DMS153 treated with DMSO at 0.1 percent for 48 hours (cell line): ENCODE data around the gene RNPEPL1.
"Not testable (repeated sequence)": the region's sequence is repeated elsewhere in the genome, so short reads cannot be mapped to it uniquely, and the experiment has no call there.

Source experiments
- DNase-seq: peaks from one replicate; lab custom pipeline; 2025; ENCODE audit not compliant: unreplicated experiment; lab: John Stamatoyannopoulos, UW

Gene RNPEPL1

DNA sequence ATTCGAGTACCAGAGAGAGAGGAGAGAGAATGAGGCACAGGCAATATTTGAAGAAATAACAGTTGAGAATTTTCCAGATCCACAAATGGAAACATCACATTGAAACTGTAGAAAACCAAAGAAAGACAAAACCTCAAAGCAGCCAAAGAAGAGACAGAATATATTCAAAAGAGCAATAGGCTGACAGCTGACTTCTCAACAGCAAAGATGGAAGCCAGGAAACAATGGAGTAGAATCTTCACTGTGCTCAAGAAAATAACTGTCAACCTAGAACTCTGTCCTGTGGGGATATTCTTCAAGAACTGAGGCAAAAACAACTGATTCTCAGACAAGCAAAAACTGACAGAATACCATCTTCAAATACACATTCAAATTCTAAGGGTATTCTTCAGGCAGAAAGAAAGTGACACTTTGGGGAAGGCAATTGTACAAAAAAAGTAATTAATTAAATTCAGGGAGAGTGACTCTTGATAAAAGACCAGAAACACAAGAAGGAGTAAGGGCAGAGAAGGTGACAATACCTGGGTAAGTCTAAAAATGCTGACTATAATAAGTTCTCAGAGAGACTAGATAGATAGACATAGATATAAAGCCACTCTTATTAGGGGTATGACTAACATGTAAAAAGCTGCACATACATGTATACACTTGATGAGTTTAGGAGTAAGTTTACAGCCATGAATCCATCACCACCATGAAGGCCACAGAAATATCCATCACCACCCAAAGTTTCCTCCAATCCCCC is 36.1 kb upstream of the RNPEPL1 start:
- DNase-seq: no peak

DNA sequence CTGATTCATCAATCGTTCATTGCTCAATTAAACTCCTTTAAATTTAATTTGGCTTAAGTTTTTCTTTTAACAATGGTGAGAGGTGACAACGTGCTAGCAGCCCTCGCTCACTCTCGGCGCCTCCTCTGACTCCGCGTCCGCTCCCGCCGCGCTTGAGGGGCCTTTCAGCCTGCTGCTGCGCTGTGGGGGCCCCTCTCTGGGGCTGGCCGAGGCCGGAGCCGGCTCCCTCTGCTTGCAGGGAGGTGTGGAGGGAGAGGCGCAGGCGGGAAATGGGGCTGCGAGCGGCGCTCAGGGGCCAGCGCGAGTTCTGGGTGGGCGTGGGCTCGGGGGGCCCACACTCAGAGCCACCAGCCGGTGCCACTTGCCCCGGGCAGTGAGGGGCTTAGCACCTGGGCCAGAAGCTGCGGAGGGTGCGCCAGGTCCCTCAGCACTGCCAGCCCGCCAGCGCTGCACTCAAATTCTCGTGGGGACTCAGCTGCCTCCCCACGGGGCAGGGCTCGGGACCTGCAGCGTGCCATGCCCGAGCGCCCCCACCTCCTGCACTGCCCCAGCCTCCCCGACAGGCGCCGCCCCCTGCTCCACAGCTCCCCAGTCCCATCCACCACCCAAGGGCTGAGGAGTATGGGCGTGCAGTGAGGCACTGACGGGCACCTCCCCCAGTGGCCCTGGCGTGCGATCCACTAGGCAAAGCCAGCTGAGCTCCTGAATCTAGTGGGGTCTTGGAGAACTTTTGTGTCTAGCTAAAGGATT is 30.1 kb upstream of the RNPEPL1 start:
- no peak for DNase-seq

DNA sequence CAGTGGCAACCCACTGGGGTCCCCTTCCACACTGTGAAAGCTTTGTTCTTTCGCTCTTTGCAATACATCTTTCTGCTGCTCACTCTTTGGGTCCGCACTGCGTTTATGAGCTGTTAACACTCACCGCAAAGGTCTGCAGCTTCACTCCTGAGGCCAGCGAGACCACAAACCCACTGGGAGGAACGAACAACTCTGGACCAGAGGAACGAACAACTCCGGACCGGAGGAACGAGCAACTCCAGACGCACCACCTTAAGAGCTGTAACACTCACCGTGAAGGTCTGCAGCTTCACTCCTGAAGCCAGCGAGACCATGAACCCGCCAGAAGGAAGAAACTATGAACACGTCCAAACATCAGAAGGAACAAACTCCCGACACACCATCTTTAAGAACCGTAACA is 29.2 kb upstream of the RNPEPL1 start:
- DNase-seq: not testable (repeated sequence)

DNA sequence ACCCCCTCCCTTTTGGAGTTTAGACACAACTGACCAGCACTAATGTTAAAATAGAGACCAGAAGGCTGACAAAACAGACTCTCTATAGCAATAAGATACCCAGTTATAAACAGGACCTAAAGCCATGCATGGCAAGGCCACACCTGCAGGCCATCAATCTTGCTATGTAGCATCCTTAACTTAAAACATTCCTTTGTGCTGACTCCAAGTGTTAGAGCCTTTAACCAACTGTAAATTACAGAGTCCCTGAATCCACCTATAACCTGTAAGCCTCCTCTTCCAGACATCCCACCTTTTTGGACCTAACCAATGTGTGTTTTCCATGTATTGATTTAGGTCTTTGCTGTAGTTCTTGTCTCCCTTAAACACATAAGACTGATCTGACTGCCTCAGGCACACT is 28.4 kb upstream of the RNPEPL1 start:
- DNase-seq: no peak

DNA sequence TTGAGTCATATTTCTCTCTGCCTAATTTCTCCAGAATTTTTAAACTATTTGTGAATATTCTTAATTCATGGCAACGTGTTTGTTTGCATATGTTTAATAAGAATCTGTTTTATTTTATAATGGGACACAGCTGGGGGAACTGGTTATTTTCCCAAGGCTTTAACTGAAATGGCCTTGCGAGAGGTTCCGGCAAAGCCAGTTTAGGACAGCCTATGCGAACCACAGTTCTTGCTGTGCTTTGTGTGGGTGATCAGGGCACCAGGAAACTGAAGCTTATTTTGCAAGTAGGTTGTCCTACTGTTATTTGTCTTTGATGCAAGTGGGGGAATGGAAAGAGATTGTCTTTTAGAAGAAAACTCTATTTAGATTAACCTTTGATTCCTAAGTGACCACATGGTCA is 17.0 kb upstream of the RNPEPL1 start:
- no peak for DNase-seq

DNA sequence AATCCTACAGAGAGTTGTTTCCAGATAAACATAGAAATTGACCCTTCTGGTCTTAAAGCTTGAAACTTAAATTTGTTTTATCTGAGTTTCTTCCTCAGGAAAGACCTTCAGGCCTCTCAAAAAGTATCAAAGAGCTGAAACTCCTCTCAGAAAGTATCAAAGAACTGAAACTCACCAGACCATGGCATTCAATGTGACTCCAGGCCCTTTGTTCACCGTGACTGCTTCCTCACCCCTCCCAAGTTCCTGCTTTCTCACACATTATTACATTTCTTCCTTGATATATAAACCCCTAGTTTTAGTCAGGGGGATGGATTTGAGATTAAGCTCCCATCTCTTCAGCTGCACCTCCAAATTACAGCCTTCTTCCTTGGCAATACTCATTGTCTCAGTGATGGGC is 16.5 kb upstream of the RNPEPL1 start:
- DNase-seq: no peak

DNA sequence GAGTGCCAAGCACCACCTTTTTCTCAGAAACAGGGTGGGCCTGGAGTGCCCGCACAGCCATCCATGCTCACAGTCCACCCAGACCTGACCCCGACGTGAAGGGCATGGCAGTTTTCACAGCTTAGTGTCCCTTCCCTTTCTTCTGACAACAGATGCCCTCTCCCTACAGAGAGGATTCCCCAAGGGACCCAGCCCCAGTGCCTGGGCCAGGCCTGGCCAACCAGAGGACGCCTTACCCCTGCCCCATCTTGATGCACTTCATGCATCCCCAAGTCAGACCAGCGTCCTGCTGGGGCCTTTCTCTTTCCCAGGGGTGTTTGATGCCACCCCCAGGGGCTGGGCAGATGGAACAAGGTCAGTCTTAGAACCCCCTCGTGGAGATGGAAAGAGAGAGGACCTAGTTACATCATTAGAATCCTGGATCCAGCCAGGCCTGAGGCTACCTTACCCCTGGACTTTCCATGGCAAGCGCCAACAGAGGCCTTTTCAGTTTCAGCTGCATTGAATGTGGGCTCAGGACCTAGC is 14.3 kb upstream of the RNPEPL1 start:
- DNase-seq: no peak

DNA sequence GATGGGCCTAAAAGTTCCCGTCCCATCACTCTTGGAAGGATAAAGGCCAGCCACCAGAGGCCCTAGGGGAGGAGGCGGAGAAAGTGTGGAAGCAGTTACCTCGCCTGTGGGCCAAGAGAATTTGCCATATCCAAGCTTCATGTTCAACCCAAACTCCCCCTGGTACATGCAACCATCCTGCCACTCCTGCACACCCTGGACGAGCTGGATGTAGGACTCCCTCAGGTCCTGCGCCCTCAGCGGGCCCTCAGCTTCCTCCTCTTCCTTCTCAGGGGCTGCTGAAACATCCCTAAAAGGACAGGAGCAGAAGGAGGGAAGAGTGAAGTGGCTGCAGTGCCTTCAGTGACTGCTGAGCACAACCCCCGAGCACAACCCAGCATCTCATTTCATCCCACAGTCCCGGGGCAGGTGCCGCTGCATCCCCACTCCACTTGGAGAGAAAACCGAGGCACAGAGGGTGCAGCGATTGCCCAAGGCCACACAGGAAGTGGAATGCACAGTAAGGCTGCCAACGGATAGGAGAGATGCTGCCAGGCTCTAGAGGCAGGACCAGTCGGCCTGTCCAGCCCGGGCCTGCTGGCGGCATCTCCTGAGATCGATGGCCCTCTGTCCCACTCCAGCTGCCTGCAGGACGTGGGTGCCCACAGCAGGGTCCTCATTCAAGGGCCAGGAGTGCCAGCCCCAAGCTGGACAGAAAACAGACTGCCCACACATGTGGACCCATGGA is 13.4 kb upstream of the RNPEPL1 start:
- no peak for DNase-seq

DNA sequence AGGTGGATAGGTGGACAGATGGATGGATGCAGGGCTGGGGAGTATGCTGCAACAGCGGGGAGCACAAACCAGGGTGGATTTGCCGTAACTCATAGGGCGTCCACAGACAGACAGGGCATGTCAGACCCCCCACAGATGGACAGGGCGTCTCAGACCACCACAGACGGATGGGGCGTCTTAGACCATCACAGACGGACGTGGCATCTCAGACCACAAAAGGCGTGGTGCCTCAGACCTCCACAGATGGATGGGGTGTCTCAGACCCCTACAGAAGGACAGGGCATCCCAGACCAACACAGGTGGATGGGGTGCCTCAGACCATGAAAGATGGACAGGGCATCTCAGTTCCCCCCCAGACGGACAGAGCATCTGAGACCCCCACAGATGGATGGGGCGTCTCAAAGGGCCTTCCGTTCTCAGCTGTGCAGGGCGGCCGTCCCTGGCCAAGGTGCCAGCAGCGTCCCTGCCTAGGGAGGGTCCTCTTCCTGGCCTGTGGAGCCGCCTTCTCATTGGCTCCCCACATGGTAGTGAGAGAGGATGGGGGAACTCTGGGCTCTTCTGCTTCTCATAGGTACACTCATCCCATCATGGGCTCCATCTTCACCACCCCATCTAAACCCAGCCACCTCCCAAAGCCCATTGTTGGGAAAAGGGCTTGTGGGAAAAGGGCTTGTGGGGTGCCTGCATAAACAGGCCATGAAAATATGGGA is 12.6 kb upstream of the RNPEPL1 start:
- DNase-seq: no peak

DNA sequence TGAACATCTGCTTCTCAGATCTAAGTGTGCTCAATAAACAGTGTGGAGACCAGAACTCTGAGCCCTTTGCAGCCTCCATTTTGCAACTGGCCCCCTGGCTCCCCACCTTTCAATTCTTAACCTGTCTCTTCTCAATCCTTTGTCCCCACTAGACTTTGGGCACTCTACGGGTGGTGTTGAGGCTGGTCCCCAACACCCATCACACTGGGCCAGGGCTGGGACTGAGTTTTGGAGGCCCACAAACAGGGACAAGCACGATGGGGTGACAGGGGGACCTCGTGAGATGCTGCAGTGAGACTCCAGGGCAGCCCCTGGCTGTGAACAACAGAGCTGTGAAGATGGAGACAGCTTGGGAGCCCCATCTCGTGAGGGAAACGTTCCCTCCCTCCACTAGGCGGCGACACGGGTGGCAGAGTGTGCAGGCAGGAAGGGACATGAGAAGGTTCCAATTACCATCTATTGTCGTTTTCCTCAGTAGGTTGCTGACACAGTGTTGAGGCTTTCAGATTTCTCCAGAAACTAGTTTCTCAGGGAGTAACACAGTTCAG is 11.7 kb upstream of the RNPEPL1 start:
- DNase-seq: no peak

DNA sequence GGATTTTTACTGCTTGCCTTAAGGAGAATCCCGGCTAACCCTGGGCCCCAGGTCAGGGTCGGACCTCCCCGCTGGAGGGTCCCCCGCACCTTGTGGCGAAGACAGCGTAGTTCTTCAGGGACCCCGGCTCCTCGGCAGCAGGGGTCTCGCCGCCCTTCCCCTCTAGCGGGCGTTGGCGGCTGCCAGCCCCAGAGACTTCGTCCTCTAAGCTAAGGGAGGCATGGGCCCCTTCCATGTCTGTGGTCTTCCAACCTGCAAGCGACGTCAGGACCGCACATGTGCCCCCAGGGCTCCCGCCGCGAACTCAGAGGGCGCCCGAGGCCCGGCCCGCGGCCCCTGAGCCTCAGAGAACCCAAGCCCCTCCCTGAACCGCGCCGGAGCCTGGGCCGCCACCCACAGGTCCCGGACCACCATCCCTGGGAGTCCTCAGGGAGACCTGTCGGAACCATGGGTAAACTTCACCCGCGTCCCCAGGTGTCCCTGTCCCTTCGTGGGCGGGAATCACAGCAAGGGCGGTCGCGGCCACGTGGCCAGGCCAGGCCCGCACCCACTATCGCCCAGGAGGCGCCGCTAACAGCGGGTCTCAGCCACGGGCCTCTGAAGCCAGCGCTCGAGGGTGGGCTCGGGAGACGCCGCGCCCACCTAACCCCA is 11.1 kb upstream of the RNPEPL1 start:
- no peak for DNase-seq

DNA sequence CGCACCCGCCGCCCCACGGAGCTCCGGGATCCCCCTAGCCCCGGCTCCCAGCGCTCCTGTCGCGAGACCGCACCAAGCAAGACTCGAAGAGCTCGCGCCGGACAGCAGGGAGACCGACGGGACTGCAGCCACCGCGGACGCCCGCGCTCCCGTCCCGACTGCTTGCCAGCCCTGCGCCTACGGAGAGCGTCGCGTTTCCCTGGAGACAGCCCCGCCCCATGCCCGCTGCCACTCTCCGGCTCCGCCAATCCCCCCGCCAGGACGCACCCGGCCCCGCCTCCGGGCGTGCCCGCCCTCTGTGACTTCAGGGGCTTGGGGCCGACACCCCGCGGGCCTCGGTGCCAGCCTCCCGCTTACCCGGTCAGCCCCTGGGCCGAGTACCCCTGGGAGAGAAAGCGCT is 10.5 kb upstream of the RNPEPL1 start, which contains the start of gene ANKMY1:
Gene ANKMY1, minus strand, starts transcription at position 181 of the 400 bp plus-strand sequence. CDS start 653 bp downstream, outside the sequence.
- DNase-seq: no peak

DNA sequence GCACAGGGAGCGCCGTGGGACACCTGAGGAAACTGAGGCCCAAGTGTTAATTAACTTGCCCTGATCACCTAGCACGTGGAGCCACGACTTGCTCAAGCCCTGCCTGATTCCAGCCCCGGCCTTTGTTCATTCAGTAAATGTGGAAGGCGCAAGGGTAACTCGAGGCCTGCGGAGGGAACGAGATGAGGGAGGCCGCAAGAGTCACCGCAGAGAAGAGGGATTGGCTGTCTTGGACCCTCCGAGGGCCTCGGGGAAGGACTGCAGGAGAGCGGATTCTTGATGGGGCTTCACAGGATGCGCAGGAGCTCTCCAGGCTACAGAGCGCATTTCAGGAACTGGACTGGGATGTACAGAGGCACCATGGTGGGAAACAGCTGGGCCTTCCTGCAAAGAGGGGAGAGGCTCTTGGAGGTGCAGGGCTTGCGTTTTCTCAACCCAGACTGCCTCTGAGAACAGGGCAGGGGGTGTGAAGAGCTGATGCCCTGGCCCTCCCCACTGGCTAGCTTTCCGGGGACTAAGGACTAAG is 10.0 kb upstream of the RNPEPL1 start:
- DNase-seq: no peak

DNA sequence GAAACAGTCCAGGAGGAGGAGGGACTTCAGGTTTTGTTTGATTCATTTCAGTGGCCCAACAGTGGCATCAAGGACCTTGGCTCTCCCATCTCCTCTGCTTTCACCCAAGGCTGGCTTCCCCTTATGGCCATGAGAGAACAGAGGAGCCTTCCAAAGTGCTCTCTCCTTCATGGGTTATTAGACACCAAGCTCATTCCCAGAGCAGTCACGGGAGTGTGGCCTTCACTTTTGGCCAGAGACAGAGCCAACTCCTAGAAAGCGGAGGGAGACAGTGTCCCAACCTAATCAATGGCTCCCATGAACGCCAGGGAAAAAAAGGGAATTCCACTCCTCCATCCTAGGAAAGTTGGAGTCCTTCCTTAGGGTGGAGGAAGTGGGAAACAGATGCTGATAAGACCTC is 9.0 kb upstream of the RNPEPL1 start:
- no peak for DNase-seq

DNA sequence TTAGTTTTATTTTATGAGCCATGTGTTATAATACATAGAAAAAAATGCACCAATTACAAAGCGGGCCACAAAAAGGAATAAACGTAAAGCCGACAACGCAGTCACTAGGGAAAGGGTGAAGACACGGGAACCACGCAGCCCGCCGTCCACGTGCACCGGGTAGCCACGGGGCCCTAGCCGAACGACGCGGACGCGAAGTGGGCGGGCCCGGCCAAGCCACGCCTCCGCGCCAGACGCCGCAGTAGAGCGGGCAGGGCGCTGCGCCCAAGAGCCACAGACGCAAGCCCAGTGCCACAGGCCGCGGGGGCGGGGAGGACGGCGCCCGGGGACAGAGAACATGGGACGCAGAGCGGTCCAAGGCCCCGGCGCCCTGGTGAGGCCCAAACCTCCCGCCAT is 8.2 kb upstream of the RNPEPL1 start, which contains the start of gene DUSP28:
Gene DUSP28, plus strand, starts transcription at position 274 of the 396 bp plus-strand sequence. CDS start 328 bp downstream, outside the sequence.
- DNase-seq: peak; percentile 73

DNA sequence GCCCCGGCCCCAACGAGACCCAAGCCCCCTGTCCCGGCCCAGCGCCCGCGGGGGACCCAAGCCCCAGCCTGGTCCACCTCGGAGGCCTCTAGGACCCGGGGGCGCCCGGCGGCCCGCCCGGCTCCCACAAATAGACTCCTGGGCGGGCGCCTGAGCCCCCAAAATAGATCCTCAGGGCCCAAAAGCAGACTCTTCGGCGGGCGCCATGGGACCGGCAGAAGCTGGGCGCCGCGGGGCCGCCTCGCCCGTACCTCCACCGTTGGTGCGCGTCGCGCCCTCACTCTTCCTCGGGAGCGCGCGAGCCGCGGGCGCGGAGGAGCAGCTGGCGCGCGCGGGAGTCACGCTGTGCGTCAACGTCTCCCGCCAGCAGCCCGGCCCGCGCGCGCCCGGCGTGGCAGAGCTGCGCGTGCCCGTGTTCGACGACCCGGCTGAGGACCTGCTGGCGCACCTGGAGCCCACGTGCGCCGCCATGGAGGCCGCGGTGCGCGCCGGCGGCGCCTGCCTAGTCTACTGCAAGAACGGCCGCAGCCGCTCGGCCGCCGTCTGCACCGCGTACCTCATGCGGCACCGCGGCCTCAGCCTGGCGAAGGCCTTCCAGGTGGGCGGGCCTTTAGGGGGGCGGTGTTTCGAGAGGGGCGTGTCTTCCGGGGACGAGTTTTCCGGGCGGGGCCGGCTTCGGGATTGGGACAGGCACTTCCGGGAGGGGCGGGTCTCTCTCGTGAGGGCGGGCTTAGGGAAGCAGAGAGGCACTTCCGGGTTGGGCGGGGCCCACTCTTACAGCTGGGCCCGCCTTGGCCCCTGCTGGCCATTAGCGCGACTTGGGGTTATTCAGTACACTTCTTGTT is 7.6 kb upstream of the RNPEPL1 start:
- DNase-seq: peak; percentile 95

DNA sequence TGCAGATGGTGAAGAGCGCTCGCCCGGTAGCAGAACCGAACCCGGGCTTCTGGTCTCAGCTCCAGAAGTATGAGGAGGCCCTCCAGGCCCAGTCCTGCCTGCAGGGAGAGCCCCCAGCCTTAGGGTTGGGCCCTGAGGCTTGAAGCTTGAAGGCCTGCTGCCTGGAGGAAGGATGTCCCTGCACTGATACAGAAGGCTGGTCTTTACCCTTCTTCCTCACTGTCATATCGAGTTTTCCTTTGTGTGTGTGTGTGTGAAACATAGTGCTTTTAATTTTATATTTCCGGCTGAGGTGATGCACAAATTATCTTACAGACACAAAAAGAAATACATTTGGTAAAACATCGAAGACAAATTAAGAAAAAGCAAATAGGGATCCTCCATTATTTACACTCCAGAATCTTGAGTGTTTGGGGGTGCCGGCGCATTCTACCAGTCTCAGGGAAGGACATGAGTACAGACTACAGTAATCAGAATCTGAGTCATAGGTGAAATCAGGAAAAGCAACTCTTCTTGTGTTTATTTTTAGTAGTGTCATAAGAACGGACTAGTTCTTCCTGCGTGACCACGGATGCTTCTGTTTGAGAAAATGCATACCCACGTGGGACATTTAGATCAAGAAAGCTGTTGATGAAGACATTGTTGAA is 6.8 kb upstream of the RNPEPL1 start:
- no peak for DNase-seq

DNA sequence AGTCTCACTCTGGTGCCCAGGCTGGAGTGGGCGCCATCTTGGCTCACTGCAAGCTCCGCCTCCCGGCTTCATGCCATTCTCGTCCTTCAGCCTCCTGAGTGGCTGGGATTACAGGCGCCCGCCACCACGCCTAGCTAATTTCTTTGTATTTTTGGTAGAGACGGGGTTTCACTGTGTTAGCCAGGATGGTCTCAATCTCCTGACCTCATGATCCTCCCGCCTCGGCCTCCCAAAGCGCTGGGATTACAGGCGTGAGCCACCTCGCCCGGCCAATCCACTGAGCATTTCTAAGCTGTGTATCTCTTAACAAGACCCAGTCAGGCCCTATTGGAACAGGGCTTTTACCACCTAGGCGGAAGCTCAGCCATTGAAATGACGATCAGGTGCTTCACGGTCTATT is 5.1 kb upstream of the RNPEPL1 start:
- DNase-seq: not testable (repeated sequence)
